ENCODE data around the gene PCF11.

- TF ChIP-seq CTCF (IDR thresholded peaks at IDR 0.05): 0 out of 2 replicates have a peak, but pooled peaks have one; percentile 9
- TF ChIP-seq ZFX (IDR thresholded peaks at IDR 0.05; ENCODE audit: borderline replicate concordance): no peak
These were observed 37.6 kb downstream of the PCF11 start for GRCh38 chr11:83194281-83195142.

All from 22Rv1 (cell line).